Tibial artery (tissue), 4 donors: ENCODE measurements around the gene JCAD.

Experiments used
- DNase-seq, 2 donors: peaks; one replicate each; pipeline ENCODE4 v3.0.0-alpha.2; 2019
- H3K27ac ChIP-seq, 2 donors: fragments of 200-600 bp; sonication (generic) in 1 of 2; 1 replicate in 1 of 2; 2 replicates in 1 of 2; pipeline ENCODE4 v1.5.1; 2018 to 2019; ENCODE audit warnings: mild to moderate bottlenecking in 1 of 2
- H3K27me3 ChIP-seq, 2 donors: fragments of 200-600 bp; sonication (generic) in 1 of 2; one replicate each; pipeline versions ENCODE4 v1.5.1 to v1.6.0; 2016 to 2019
- H3K36me3 ChIP-seq, 3 donors: fragments of 200-600 bp; sonication (generic) in 2 of 3; one replicate each; pipeline ENCODE4 v1.5.1; 2016 to 2019; ENCODE audit warnings: mild to moderate bottlenecking in 2 of 3
- H3K4me1 ChIP-seq, 4 donors: fragments of 200-600 bp; sonication (generic) in 2 of 4; 1 replicate in 3 of 4; 2 replicates in 1 of 4; pipeline ENCODE4 v1.5.1; 2016 to 2019
- H3K4me3 ChIP-seq, 2 donors: fragments of 200-600 bp; sonication (generic) in 1 of 2; 1 replicate in 1 of 2; 2 replicates in 1 of 2; pipeline ENCODE4 v1.5.1; 2018 to 2019; ENCODE audit warnings: mild to moderate bottlenecking in 2 of 2
- H3K9me3 ChIP-seq, 3 donors: fragments of 200-600 bp; sonication (generic) in 1 of 3; one replicate each; pipeline ENCODE4 v1.5.1; 2016 to 2019
- intact Hi-C: fragments of 100-400 bp; cut with DNase I; formaldehyde crosslinking; loops from one replicate; pipeline ENCODE4 v1.15.0; 2023; ENCODE audit warnings: low total_unique reads
- TF ChIP-seq, protein P1 (sequence below), 2 experiments: fragments of 200-600 bp in 1 of 2; fragments of 450-650 bp in 1 of 2; IDR thresholded peaks; one replicate each; pipeline ENCODE4 v1.5.1; 2017 to 2019; ENCODE audit warnings: antibody characterized with exemption in 2 of 2, mild to moderate bottlenecking in 1 of 2, moderate library complexity in 1 of 2

JCAD gene

DNA sequence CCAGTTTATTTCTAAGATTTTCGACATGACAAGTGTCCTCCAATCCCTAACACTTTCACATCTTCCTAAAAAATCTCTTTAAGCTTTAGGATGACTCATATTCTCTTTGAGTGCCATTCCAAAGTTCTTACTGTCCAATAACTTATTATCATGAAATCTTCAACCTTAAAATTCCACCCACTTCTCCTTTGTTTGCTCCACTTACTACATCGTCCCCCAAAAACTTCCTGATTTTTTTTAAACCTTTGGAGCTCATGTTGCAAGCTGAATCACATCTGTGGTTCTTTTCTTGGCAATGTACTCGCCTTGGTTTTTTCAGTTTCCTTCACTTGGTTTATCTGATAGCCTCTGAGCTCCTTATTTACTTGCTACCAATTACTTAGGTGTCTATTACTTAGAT, 39.2 kb upstream of the JCAD start:
- no peaks in the 10 kb centered on the region for H3K36me3 ChIP-seq
- no peaks in the 10 kb centered on the region for H3K9me3 ChIP-seq
- TF ChIP-seq, protein P1, sequence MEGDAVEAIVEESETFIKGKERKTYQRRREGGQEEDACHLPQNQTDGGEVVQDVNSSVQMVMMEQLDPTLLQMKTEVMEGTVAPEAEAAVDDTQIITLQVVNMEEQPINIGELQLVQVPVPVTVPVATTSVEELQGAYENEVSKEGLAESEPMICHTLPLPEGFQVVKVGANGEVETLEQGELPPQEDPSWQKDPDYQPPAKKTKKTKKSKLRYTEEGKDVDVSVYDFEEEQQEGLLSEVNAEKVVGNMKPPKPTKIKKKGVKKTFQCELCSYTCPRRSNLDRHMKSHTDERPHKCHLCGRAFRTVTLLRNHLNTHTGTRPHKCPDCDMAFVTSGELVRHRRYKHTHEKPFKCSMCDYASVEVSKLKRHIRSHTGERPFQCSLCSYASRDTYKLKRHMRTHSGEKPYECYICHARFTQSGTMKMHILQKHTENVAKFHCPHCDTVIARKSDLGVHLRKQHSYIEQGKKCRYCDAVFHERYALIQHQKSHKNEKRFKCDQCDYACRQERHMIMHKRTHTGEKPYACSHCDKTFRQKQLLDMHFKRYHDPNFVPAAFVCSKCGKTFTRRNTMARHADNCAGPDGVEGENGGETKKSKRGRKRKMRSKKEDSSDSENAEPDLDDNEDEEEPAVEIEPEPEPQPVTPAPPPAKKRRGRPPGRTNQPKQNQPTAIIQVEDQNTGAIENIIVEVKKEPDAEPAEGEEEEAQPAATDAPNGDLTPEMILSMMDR (IDR thresholded peaks at IDR 0.05), result no peak
- no peak for DNase-seq
- no peaks in the 10 kb centered on the region for H3K27me3 ChIP-seq
- intact Hi-C loops, result no loop called here
- H3K27ac ChIP-seq, result no peak overlapping the region
- H3K4me3 ChIP-seq, result no peak overlapping the region
- no peaks in the 10 kb centered on the region for H3K4me1 ChIP-seq

DNA sequence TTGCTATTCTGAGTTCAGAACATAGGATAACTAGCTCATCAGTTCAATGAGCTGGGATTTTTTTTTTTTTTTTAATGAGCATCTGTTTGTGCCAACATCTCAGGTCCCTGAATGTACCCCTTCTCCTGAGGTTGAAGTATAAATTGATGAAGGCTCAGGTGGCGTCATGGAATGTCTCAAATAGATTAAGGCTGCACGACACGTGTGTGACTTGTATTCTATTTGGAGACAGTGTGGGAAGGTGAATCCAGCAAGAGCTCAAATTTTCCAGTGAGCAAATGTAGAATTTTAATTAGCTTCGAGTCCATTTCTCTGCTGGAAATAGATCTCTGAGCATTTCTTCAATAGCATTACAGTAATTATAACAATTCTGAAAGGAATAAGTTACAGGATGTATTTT, 37.2 kb upstream of the JCAD start:
- TF ChIP-seq, protein P1 (IDR thresholded peaks at IDR 0.05), result no peak
- Histone ChIP-seq H3K36me3 (no peaks in the 10 kb centered on the region), H3K4me3 (no peak overlapping the region), H3K9me3 (no peaks in the 10 kb centered on the region), H3K4me1 (no peaks in the 10 kb centered on the region), H3K27me3 (no peaks in the 10 kb centered on the region), H3K27ac (no peak overlapping the region)
- DNase-seq, result no peak
- intact Hi-C loops, result no loop called here

DNA sequence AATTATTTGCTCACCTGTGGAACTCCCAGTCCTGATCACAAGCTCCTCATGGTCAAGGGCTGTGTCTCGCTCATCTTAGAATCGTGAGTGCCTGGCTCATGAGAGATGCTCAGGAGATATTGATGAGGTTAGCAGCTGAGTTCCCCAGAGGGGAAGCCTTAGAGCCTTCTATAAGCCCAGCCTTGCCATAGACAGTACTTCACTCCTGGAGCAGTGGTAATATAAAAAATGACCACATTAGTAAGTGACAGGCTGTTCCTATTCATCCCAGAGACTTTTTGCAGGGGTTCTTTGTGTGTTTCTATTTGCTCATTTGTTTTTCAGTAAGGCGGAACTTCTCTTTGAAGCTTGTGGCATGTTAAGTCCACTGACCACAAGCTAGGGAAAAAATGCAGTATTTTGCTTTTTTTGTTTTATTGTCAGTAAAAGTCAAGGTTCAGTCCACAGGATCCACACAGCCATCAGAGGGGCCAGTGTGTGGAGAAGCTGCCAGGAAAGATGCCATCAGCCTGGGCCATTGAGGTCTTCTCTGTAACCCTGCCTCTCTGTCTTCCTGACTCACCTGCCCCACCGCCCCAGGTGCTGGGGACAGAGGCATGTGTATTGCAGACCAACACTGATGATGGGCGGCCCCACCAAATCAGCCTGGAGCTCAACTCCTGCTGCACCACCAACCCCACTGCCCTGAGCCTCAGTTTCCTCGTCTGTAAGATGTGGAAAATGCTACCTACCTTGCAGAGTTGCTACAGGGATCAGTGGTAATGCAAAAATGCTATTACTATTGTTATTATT, 36.4 kb upstream of the JCAD start:
- Histone ChIP-seq H3K9me3 (no peaks in the 10 kb centered on the region), H3K27me3 (no peaks in the 10 kb centered on the region), H3K4me1 (no peaks in the 10 kb centered on the region), H3K27ac (no peak overlapping the region), H3K4me3 (no peak overlapping the region), H3K36me3 (no peaks in the 10 kb centered on the region)
- TF ChIP-seq, protein P1 (IDR thresholded peaks at IDR 0.05), result no peak
- no peak for DNase-seq
- intact Hi-C loops, result no loop called here

DNA sequence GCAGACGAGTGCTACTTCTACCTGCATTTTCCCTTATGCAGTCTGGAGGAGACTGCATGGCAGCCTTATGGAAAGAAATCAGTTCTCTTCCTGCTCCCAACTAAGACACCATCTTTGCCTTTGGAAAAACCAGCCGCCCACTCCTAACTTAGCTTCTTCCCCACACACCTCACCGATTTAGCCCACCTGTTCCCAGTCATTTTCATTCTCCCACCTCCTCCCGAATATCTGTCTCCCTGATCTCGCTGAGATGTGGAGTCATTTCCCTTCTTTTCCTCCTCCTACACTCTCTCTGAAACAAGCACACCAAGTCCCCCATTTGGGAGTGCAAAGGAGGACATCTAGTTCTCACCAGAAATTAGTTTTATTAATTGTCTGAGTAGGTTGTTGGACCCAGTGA, 35.2 kb upstream of the JCAD start:
- no peaks in the 10 kb centered on the region for H3K9me3 ChIP-seq
- DNase-seq, result no peak
- intact Hi-C loops, result no loop called here
- H3K4me3 ChIP-seq, result no peak overlapping the region
- no peaks in the 10 kb centered on the region for H3K36me3 ChIP-seq
- H3K27ac ChIP-seq, result no peak overlapping the region
- H3K27me3 ChIP-seq, result no peaks in the 10 kb centered on the region
- TF ChIP-seq, protein P1 (IDR thresholded peaks at IDR 0.05), result no peak
- no peaks in the 10 kb centered on the region for H3K4me1 ChIP-seq

DNA sequence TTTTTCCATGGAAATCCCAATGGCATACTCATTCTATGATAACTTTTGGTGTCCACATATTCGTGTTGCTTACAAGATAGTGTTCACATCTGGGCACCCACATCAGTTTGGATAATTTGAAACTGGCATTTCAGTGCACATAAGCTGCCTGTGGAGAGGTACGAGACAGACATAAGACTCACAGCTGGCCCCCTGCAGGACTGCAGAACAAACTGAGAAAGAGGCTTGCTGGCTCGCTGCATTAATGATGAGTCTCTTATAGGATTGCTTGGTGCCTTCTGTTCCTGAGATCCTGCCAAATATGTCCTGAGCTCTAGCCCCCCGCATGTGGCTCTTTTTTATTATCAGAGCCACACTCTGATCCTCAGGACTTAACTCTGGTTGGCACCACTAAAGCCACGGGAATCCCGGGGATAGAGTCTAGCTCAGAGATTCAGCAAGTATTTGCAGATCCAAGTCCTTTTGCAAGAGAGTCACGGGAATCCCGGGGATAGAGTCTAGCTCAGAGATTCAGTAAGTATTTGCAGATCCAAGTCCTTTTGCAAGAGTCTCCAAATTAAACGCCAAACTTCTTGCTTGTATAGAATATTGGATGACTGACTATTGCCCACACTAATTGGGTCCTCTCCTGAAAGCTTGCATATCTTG, 34.0 kb upstream of the JCAD start:
- intact Hi-C loops, result no loop called here
- no peak for DNase-seq
- Histone ChIP-seq H3K27me3 (no peaks in the 10 kb centered on the region), H3K36me3 (no peaks in the 10 kb centered on the region), H3K27ac (no peak overlapping the region), H3K9me3 (no peaks in the 10 kb centered on the region), H3K4me1 (no peaks in the 10 kb centered on the region), H3K4me3 (no peak overlapping the region)
- TF ChIP-seq, protein P1 (IDR thresholded peaks at IDR 0.05), result no peak
